Mesenchymal stem cell (in vitro differentiated cells and primary cell): ENCODE data around the gene RABGAP1L.

Experiments used
- DNase-seq: peaks from one replicate; pipeline ENCODE4 v3.0.0-alpha.2; 2013
- H2AFZ ChIP-seq: one replicate; pipeline ENCODE4 v1.6.1; 2013; ENCODE audit warnings: low read depth, mild to moderate bottlenecking, control low read depth, inconsistent platforms, low read length, moderate library complexity
- H2AK5ac ChIP-seq: 2 replicates; pipeline ENCODE4 v1.6.1; 2013; ENCODE audit warnings: low read length, moderate library complexity, mild to moderate bottlenecking, inconsistent platforms; ENCODE audit not compliant: severe bottlenecking
- H2BK120ac ChIP-seq: one replicate; pipeline ENCODE4 v1.6.1; 2013; ENCODE audit warnings: low read depth, mild to moderate bottlenecking, inconsistent platforms, low read length, moderate library complexity
- H2BK12ac ChIP-seq, 2 experiments: one replicate each; pipeline ENCODE4 v1.6.1; 2013; ENCODE audit warnings: inconsistent platforms in 2 of 2, low read length in 2 of 2, mild to moderate bottlenecking in 2 of 2, moderate library complexity in 2 of 2, control low read depth in 1 of 2
- H2BK15ac ChIP-seq: one replicate; pipeline ENCODE4 v1.6.1; 2013; ENCODE audit warnings: mild to moderate bottlenecking, low read depth, inconsistent platforms; ENCODE audit not compliant: poor library complexity, severe bottlenecking
- H2BK5ac ChIP-seq: 2 replicates; pipeline ENCODE4 v1.6.1; 2013; ENCODE audit warnings: low read depth, mild to moderate bottlenecking, low read length, control low read depth, inconsistent platforms; ENCODE audit not compliant: poor library complexity, severe bottlenecking
- H3K14ac ChIP-seq, 2 experiments: one replicate each; pipeline ENCODE4 v1.6.1; 2013; ENCODE audit warnings: inconsistent platforms in 2 of 2, low read length in 2 of 2, control low read depth in 1 of 2, mild to moderate bottlenecking in 1 of 2, moderate library complexity in 1 of 2
- H3K18ac ChIP-seq, 2 experiments: one replicate each; pipeline ENCODE4 v1.6.1; 2013; ENCODE audit warnings: inconsistent platforms in 2 of 2, low read length in 2 of 2, control low read depth in 1 of 2, low read depth in 1 of 2, mild to moderate bottlenecking in 1 of 2
- H3K23ac ChIP-seq, 2 experiments: one replicate each; pipeline ENCODE4 v1.6.1; 2013; ENCODE audit warnings: inconsistent platforms in 2 of 2, low read length in 2 of 2, mild to moderate bottlenecking in 2 of 2, moderate library complexity in 2 of 2, control low read depth in 1 of 2
- H3K27ac ChIP-seq: 2 replicates; pipeline ENCODE4 v1.5.1; 2013; ENCODE audit warnings: mild to moderate bottlenecking, moderate library complexity, low read length, control low read depth, inconsistent platforms; ENCODE audit not compliant: poor library complexity, severe bottlenecking
- H3K27me3 ChIP-seq, 2 experiments: 2 replicates each; pipeline versions ENCODE4 v1.6.1 to v1.7.0; 2013; ENCODE audit warnings: low read length in 2 of 2, mild to moderate bottlenecking in 2 of 2, moderate library complexity in 2 of 2, control low read depth in 1 of 2, inconsistent platforms in 1 of 2; ENCODE audit not compliant: control insufficient read depth in 1 of 2, insufficient read depth in 1 of 2
- H3K36me3 ChIP-seq, 2 experiments: 2 replicates each; pipeline versions ENCODE4 v1.6.1 to v1.7.0; 2013; ENCODE audit warnings: low read length in 2 of 2, control low read depth in 1 of 2, inconsistent platforms in 1 of 2, low read depth in 1 of 2, mild to moderate bottlenecking in 1 of 2; ENCODE audit not compliant: insufficient read depth in 2 of 2, control insufficient read depth in 1 of 2
- H3K4ac ChIP-seq, 2 experiments: one replicate each; pipeline ENCODE4 v1.6.1; 2013; ENCODE audit warnings: inconsistent platforms in 2 of 2, low read length in 2 of 2, mild to moderate bottlenecking in 2 of 2, moderate library complexity in 2 of 2, control low read depth in 1 of 2, low read depth in 1 of 2
- H3K4me1 ChIP-seq: 2 replicates; pipeline ENCODE4 v1.6.1; 2013; ENCODE audit warnings: low read depth, low read length, control low read depth; ENCODE audit not compliant: control insufficient read depth, insufficient read depth
- H3K4me2 ChIP-seq: 2 replicates; pipeline ENCODE4 v1.6.1; 2013; ENCODE audit warnings: low read length, mild to moderate bottlenecking, inconsistent platforms; ENCODE audit not compliant: poor library complexity, severe bottlenecking
- H3K4me3 ChIP-seq, 2 experiments: 2 replicates each; pipeline versions ENCODE4 v1.5.1 to v1.7.0; 2013; ENCODE audit warnings: low read length in 2 of 2, mild to moderate bottlenecking in 2 of 2, control low read depth in 1 of 2, low read depth in 1 of 2; ENCODE audit not compliant: insufficient read depth in 1 of 2
- H3K79me1 ChIP-seq: replicated peaks from 2 replicates; pipeline ENCODE4 v1.6.1; 2013; ENCODE audit warnings: mild to moderate bottlenecking, control low read depth, low read length, inconsistent platforms; ENCODE audit not compliant: poor library complexity, severe bottlenecking
- H3K9ac ChIP-seq: 2 replicates; pipeline ENCODE4 v1.7.0; 2013; ENCODE audit warnings: mild to moderate bottlenecking, low read length, moderate library complexity
- H3K9me3 ChIP-seq: 2 replicates; pipeline ENCODE4 v1.7.0; 2013; ENCODE audit warnings: mild to moderate bottlenecking, low read length; ENCODE audit not compliant: control insufficient read depth
- H4K8ac ChIP-seq: one replicate; pipeline ENCODE4 v1.6.1; 2013; ENCODE audit warnings: inconsistent platforms, mild to moderate bottlenecking, low read length, moderate library complexity
- H4K91ac ChIP-seq: one replicate; pipeline ENCODE4 v1.6.1; 2013; ENCODE audit warnings: mild to moderate bottlenecking, low read length, inconsistent platforms
- WGBS: methylation state at CpG from one replicate; pipeline ENCODE4 v1.1.7; 2013; ENCODE audit warnings: mixed read lengths; 5-methylcytosine and 5-hydroxymethylcytosine counted together

The RABGAP1L gene

GRCh38 chr1:174428033-174428432 lies 268.7 kb downstream of the RABGAP1L start:
- H3K36me3 ChIP-seq: no peaks in the 10 kb centered on the region
- H2BK15ac ChIP-seq: no peak overlapping the region
- no peak overlapping the region for H2AFZ ChIP-seq
- H3K23ac ChIP-seq: no peak overlapping the region
- H3K9ac ChIP-seq: no peak overlapping the region
- no peak overlapping the region for H3K27ac ChIP-seq
- no peak overlapping the region for H3K18ac ChIP-seq
- no peak overlapping the region for H3K4me2 ChIP-seq
- no peaks in the 10 kb centered on the region for H3K27me3 ChIP-seq
- H3K14ac ChIP-seq: no peak overlapping the region
- H3K4me1 ChIP-seq: no peaks in the 10 kb centered on the region
- no peak overlapping the region for H4K8ac ChIP-seq
- H2AK5ac ChIP-seq: no peak overlapping the region
- no peak overlapping the region for H2BK12ac ChIP-seq
- no peak for DNase-seq
- 91% methylated on average over 2 of the region's 3 CpGs for WGBS
- no peaks in the 10 kb centered on the region for H3K9me3 ChIP-seq
- no peak overlapping the region for H3K4me3 ChIP-seq
- no peak overlapping the region for H4K91ac ChIP-seq
- H2BK5ac ChIP-seq: no peak overlapping the region
- H3K4ac ChIP-seq: no peak overlapping the region
- H3K79me1 ChIP-seq: no peaks in the 10 kb centered on the region
- H2BK120ac ChIP-seq: no peak overlapping the region

- no peaks in the 10 kb centered on the region for H3K27me3 ChIP-seq
- H2AK5ac ChIP-seq: no peak overlapping the region
- H3K79me1 ChIP-seq: no peaks in the 10 kb centered on the region
- H4K91ac ChIP-seq: no peak overlapping the region
- H3K4me2 ChIP-seq: no peak overlapping the region
- no peak overlapping the region for H4K8ac ChIP-seq
- DNase-seq: no peak
- H3K27ac ChIP-seq: no peak overlapping the region
- H2BK120ac ChIP-seq: no peak overlapping the region
- no peak overlapping the region for H3K14ac ChIP-seq
- H3K4ac ChIP-seq: no peak overlapping the region
- no peak overlapping the region for H2AFZ ChIP-seq
- H3K36me3 ChIP-seq: no peaks in the 10 kb centered on the region
- no peak overlapping the region for H2BK5ac ChIP-seq
- H3K23ac ChIP-seq: no peak overlapping the region
- H3K4me1 ChIP-seq: no peaks in the 10 kb centered on the region
- no peak overlapping the region for H2BK15ac ChIP-seq
- no peaks in the 10 kb centered on the region for H3K9me3 ChIP-seq
- no peak overlapping the region for H2BK12ac ChIP-seq
- no peak overlapping the region for H3K9ac ChIP-seq
- H3K18ac ChIP-seq: no peak overlapping the region
- no peak overlapping the region for H3K4me3 ChIP-seq
Measured at GRCh38 chr1:174428739-174429138, 269.4 kb downstream of the RABGAP1L start.

- 80% methylated on average over 1 of the region's 1 CpG for WGBS
Measured at GRCh38 chr1:174433451-174433850, 274.1 kb downstream of the RABGAP1L start.

GRCh38 chr1:174445351-174445750 lies 286.0 kb downstream of the RABGAP1L start:
- Histone ChIP-seq H3K79me1 (no peaks in the 10 kb centered on the region), H3K27ac (no peak overlapping the region), H3K4me3 (no peak overlapping the region), H3K4me2 (no peak overlapping the region), H3K36me3 (no peaks in the 10 kb centered on the region), H4K8ac (no peak overlapping the region), H3K14ac (no peak overlapping the region), H2BK5ac (no peak overlapping the region), H3K23ac (no peak overlapping the region), H4K91ac (no peak overlapping the region), H3K27me3 (no peaks in the 10 kb centered on the region), H3K4me1 (no peaks in the 10 kb centered on the region), H2BK120ac (no peak overlapping the region), H2BK15ac (no peak overlapping the region), H3K18ac (no peak overlapping the region), H3K4ac (no peak overlapping the region), H2AK5ac (no peak overlapping the region), H3K9ac (no peak overlapping the region), H2AFZ (no peak overlapping the region), H3K9me3 (no peaks in the 10 kb centered on the region), H2BK12ac (no peak overlapping the region)
- DNase-seq: no peak

More at GRCh38 chr1:174433451-174433850, 274.1 kb downstream of the RABGAP1L start:
- Histone ChIP-seq H3K4me2 (no peak overlapping the region), H3K4me3 (no peak overlapping the region), H3K4me1 (no peaks in the 10 kb centered on the region), H4K91ac (no peak overlapping the region), H2BK120ac (no peak overlapping the region), H3K9me3 (no peaks in the 10 kb centered on the region), H4K8ac (no peak overlapping the region), H3K23ac (no peak overlapping the region), H3K4ac (no peak overlapping the region), H3K14ac (no peak overlapping the region), H3K79me1 (no peaks in the 10 kb centered on the region), H2BK12ac (no peak overlapping the region), H3K18ac (no peak overlapping the region), H2AK5ac (no peak overlapping the region), H2AFZ (no peak overlapping the region), H3K27me3 (no peaks in the 10 kb centered on the region), H2BK15ac (no peak overlapping the region), H3K9ac (no peak overlapping the region), H3K36me3 (no peaks in the 10 kb centered on the region), H2BK5ac (no peak overlapping the region), H3K27ac (no peak overlapping the region)
- DNase-seq: peak; percentile 47
